Measurements from ENCODE around the gene RAPSN.

RAPSN gene

DNA sequence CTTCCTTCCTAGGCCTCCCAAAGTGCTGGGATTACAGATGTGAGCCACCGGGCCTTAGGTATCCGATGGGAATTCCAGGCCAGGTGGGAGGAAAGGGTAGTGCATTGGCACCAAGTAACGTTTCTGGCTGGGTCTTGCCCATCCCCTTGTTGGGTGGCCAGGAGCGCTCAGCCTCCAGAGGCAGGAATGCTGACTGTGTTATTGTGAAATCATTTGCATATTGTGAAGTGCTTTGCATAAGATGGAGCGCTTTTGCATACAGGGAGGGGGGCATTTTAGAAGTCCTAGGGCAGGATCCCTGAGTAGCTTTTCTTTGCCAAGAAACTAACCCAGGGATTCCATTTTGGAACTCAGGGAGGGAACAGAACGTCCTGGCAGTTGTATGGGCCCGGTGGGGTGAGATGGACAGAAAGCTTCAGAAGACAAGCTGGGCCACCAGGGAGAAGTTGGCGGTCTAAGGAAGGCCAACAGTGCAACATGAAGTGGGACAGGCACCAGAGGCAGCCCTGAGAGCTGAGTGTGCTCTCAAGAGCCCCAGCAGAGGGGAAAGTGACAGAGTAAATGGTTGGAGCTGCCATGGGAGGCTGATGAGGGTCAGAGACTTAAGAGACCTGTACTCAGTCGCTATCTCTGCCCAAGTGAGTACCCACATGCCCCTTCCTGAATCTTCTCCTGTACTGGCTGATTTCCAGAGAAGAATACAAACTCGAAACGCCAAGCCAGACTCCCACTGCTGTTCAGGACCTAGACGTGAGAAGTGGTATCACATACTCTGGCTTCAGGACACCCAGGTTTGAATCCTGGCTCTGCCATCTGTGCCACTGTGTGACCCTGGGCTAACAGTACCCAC, 41.8 kb downstream of the RAPSN start:
- DNase-seq: no peak

DNA sequence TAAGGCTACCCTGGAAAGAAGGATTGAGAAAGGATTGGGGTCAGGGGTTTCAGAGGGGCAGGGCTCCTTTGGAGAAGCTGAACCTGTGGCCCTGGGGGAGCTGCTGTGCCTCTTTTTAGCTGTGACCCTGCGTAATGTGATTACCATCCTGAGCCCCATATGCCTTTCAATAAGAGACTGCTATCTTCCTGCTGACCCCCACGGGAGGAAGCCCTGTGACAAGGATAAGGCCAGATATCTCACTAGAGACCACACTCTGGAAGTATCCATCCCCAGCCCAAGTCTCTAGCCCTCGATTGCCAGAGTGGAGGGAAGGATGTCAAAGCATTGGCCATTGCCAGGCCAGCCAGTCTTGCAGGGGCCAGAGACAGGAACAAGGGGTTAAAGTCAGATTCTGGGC, 45.4 kb downstream of the RAPSN start:
- DNase-seq: no peak

DNA sequence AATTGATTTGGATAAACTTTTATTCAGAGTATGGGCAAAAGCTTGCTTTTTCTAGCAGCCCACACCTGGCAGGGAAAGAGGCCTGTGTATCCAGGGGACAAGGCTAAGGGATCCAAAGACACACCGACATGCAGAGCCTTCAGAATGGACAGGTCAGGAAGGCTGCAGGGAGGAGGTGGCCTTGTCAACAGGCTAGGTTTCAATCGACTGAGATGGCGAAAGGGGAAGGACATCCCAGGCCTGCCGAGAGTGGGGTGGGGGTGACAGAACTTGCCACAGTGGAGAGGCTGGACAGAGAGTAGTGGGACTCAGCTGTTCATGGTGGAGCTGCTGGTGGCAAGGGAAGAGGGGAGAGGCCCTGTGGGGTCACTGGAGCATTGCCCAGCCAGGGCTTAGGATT, 45.8 kb downstream of the RAPSN start:
- DNase-seq: no peak

DNA sequence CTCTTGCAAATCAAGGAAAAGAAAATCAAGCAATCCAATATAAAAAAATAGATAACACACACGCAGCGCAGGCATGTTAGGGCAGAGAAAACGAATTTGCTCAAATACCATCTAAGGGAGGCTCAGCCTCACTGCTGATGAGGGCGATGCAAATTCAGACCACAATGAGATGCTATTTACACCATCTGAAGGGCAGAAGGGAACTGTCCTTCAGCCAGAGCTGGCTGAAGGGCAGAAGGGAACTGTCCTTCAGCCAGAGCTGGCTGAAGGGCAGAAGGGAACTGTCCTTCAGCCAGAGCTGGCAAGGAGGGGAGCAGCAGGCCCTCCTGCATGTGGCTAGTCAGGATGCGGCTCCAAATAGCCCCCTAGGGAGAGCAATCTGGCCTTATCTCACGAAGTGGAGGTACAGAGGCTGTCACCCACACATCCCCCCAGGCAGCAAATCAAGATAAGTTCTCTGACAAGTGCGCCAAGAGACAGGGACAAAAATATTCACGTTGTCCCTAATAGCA, 48.1 kb downstream of the RAPSN start:
- DNase-seq: no peak

GRCh38 chr11:47399860-47400767, 48.8 kb downstream of the RAPSN start:
- DNase-seq: no peak

GRCh38 chr11:47398551-47398950, 50.4 kb downstream of the RAPSN start:
- no peak for DNase-seq

- DNase-seq: no peak
These were observed 50.9 kb downstream of the RAPSN start for GRCh38 chr11:47398011-47398410.

DNA sequence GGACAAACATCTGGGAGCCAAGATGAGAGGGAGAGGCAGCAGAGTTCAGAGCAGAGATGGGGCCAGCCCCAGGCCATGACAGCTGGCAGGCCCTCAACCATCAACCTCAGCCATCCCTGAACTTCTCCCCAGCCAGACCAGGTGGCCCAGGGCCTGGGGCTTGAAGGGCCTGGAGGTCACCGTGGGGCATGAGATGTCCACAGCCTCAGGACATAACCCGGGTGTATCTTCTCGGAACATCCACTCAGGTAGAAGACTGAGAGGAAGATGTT, 53.0 kb downstream of the RAPSN start:
- no peak for DNase-seq

GRCh38 chr11:47395223-47396048, 53.5 kb downstream of the RAPSN start:
- no peak for DNase-seq

GRCh38 chr11:47394322-47395222, 54.4 kb downstream of the RAPSN start:
- DNase-seq: peak; percentile 41

GRCh38 chr11:47394050-47394321, 55.0 kb downstream of the RAPSN start:
- no peak for DNase-seq

- peak; percentile 51 for DNase-seq
These were observed 55.5 kb downstream of the RAPSN start for GRCh38 chr11:47393163-47394049.

DNA sequence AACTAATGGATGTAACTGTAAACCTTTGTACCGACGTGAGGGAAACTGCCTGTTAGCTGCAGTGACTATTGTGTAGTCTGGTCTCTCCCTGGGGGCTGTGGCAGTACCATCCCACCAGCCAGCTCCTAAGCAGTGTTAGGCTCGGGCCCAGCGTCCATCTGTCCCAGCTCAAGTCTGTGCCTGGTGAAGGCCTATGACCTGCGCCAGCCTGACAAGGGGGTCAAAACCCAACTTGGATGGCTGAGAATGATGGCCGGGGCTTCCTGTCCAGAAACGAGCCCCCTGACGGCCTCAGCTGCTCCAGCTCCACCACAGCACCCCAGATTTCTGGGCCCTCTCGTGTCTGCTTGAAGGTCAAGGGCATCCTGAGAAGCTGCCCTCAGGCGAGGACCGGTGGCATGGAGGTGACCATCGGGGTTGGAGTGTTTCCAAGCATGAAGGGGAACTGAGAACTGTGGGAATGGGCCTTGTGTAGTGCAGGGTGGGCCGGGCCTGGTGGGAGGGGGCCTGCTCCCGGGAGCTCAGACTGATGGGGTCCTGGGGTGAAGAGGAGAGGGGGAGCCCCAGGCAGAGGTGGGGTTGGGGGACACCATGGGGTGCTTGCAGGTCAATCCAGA, 56.3 kb downstream of the RAPSN start:
- no peak for DNase-seq

- DNase-seq: no peak
These were observed 57.1 kb downstream of the RAPSN start for GRCh38 chr11:47391711-47392432.

DNA sequence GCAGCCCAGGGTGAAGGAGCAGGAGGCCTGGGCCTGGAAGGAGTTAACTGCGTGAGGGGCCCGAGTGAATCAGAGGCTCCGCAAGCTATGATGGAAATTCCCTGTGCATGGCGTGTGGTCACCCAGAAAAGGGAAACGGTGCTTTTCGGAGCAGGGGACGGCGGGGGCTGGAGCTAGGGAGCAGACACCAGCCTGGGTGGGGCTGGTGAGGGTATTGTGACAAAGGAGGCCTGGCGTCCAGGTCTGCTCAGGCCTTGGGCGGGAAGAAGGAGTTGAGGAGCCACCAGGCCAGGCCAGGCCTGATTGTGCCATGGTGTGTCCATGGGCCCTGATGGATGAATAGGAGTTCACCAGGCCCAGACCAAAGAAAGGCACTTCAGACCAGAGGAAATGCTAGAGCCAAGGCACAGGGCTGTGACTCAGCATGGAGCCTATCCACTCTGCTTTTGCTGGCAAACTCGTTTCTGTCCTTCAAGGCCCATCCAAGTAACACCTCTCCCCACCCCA, 57.8 kb downstream of the RAPSN start:
- DNase-seq: no peak

DNA sequence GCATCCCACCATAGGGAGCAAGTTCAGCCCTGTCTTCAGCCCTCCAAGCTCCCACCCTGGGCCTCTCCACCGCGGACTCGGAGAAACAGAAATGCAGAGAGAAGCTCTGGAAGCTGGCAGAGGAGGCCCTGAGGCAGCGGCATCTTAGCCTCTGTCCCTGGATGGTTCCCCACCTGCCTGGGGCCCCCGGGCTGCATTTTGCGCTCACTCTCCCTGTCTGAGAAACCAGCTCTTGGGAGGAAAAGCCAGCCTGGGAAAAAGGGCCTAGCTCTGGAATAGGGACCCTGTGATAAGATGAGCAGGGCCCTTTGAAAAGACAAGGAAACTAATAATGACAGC, 58.5 kb downstream of the RAPSN start:
- no peak for DNase-seq

DNA sequence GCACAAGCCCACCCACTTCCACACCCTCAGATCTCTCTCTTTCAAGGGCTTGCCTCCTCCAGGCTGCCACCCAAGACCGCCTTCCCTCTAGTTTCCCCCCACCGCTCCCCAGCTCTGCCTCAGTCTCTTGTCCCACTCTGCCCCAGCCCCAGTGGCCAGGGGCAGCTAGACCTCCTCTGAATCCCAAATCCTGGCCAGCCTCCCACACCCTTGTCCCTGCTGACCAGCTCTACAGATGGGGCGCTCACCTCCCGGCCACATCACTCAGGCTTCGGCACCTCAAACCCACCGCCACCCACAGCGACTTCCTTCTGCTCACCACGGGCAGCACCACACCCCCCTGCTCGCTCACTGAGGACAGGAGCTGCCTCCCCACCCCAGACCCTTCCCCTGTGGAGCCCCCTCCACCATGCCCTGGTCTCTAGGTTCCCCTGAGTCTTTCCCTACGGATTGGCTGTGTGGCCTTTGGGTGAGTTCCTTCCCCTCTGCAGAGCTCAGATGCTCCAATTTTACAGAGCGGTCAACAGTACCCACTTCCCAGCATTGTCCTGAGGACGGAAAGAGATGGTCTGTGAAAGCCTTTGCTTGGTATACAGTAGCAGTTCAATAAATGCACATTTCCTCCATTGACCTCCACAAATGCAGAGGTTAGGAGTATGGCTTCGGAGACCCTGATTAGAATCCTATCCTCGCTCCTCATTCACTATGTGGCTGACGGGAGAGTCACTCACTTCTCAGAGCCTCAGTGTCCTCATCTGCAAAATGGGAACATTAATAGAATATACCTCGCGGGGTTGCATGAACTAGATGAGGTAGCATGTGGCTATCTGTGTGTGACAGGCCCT, 59.1 kb downstream of the RAPSN start:
- no peak for DNase-seq

DNA sequence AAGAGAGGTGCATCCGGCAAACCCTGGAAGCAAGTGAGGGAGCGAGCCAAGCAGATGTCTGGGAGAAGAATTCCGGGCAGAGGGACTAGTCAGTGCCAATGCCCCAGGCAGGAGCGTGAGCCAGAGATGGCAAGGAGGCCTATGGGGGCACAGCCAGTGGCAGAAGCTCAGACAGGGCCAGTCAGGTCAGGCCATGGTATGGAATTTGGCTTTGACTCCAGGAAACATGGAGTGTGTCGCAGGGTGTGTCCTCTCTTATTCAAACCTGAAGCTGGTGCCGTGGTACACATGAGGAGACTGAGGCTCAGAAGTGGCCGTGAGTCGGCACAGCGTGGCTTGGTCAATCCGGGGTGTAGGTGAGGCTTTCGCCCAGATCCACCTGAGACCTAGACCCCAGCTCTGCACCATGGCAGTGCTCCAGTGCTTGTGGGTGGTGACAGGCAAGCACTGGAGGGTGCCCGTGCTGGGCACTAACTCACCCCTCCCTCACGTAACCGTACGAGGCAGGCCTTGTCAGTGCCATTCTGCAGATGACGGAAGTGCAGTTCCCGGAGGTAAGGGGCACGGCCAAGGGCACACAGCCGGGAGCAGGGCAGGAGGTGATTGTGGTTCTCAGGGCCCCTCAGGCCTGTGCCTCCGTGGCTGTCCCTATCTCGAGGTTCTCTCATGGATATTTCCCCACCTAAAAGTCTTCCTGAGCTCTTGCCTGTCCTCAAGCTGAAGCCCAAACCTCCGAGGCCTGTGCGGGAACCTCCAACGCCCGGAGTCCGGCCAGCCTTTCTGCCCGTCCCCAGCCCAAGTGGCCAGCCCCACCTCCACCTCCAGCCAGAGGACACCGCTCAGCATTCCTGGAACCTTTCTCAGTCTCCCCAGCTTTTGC, 60.0 kb downstream of the RAPSN start:
- DNase-seq: no peak
